Thyroid gland (tissue), 4 donors: ENCODE data around the gene ZBTB32. TPM values are rescaled to one million over a fixed set of nuclear protein-coding genes. Genes with fewer than 3 reads are reported as not detected.
"Not testable (repeated sequence)": the region's sequence is repeated elsewhere in the genome, so short reads cannot be mapped to it uniquely, and the experiment has no call there.

Experiments
- DNase-seq, 2 donors: peaks; one replicate each; pipeline ENCODE4 v3.0.0-alpha.2; 2019
- H3K27ac ChIP-seq, 3 donors: fragments of 200-600 bp; sonication (generic); 1 replicate in 2 of 3; 2 replicates in 1 of 3; pipeline ENCODE4 v1.5.1; 2016 to 2019; ENCODE audit warnings: mild to moderate bottlenecking in 1 of 3, moderate library complexity in 1 of 3
- H3K27me3 ChIP-seq: fragments of 200-600 bp; sonication (generic); one replicate; pipeline ENCODE4 v1.5.1; 2019
- H3K36me3 ChIP-seq, 2 donors: fragments of 200-600 bp; sonication (generic); one replicate each; pipeline ENCODE4 v1.5.1; 2016 to 2019
- H3K4me1 ChIP-seq, 2 donors: fragments of 200-600 bp; sonication (generic); one replicate each; pipeline ENCODE4 v1.5.1; 2017 to 2019
- H3K4me3 ChIP-seq, 3 donors: fragments of 200-600 bp; sonication (generic); replicated peaks in 1 of 3; 1 replicate in 2 of 3; 2 replicates in 1 of 3; pipeline ENCODE4 v1.5.1; 2016; ENCODE audit warnings: mild to moderate bottlenecking in 1 of 3
- H3K9me3 ChIP-seq: fragments of 200-600 bp; sonication (generic); one replicate; pipeline ENCODE4 v1.5.1; 2017
- CTCF ChIP-seq, 6 experiments: fragments of 200-600 bp in 3 of 6; fragments of 450-650 bp in 3 of 6; sonication (generic) in 3 of 6; IDR thresholded peaks; one replicate each; pipeline ENCODE4 v1.5.1; 2016 to 2019; ENCODE audit warnings: antibody characterized with exemption in 6 of 6, mild to moderate bottlenecking in 2 of 6, inconsistent platforms in 1 of 6, moderate library complexity in 1 of 6
- POLR2A ChIP-seq, 2 donors: fragments of 450-650 bp; IDR thresholded peaks; one replicate each; pipeline ENCODE4 v1.6.1; 2017; ENCODE audit warnings: antibody characterized with exemption in 2 of 2, mild to moderate bottlenecking in 2 of 2, moderate library complexity in 1 of 2
- WGBS, 2 donors: methylation state at CpG; one replicate each; pipeline ENCODE4 v1.1.5; 2017; 5-methylcytosine and 5-hydroxymethylcytosine counted together
- intact Hi-C: fragments of 100-400 bp; cut with DNase I; formaldehyde crosslinking; loops from one replicate; pipeline ENCODE4 v1.15.1; 2023
- total RNA-seq, 4 donors: library from RNA; depleted of rRNA; stranded (reverse); fragments of >200 nt; gene quantifications; one replicate each; pipeline ENCODE4 v1.2.3, GENCODE V29; 2016

The ZBTB32 gene
- total RNA-seq, 4 donors from 2014 or later, result not detected

DNA sequence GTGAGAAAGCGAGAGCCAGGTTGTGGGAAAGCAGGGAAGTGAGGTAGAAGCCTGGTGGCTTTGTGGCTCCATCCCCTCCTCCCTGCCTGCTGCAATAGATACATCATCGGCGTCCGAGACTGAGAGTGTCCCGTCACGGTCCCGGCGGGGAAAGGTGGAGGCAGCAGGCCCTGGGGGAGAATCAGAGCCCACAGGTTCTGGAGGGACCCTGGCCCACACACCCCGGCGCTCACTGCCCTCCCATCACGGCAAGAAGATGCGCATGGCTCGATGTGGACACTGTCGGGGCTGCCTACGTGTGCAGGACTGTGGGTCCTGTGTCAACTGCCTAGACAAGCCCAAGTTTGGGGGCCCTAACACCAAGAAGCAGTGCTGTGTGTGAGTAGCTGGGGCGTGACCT is 18.5 kb downstream of the ZBTB32 start:
- Histone ChIP-seq H3K27ac (no peak overlapping the region), H3K9me3 (no peaks in the 10 kb centered on the region), H3K27me3 (no peaks in the 10 kb centered on the region), H3K36me3 (peaks cover 67% of the 10 kb centered on the region in 2 donors), H3K4me3 (no peak overlapping the region), H3K4me1 (peaks cover 8 to 13% of the 10 kb centered on the region in 2 donors)
- intact Hi-C loops, result no loop called here
- WGBS, 2 donors, result 90 to 91% methylated on average over 14 to 15 of the region's 16 CpGs
- TF ChIP-seq POLR2A (IDR thresholded peaks at IDR 0.05), result no peak
- no peak for TF ChIP-seq CTCF (IDR thresholded peaks at IDR 0.05)
- no peak for DNase-seq

DNA sequence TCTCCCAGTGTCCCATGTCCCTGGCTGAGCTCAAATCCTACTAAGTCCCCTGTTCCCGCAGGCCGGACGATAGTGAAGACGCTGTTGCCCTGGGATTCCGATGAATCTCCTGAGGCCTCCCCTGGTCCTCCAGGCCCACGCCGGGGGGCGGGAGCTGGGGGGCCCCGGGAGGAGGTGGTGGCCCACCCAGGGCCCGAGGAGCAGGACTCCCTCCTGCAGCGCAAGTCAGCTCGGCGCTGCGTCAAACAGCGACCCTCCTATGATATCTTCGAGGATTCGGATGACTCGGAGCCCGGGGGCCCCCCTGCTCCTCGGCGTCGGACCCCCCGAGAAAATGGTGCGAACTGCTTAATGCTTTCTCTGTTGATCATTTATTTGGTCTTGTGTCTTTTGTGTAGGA is 19.3 kb downstream of the ZBTB32 start:
- Histone ChIP-seq H3K36me3 (peaks cover 75% of the 10 kb centered on the region in 2 donors), H3K27ac (no peak overlapping the region), H3K9me3 (no peaks in the 10 kb centered on the region), H3K4me3 (no peak overlapping the region), H3K27me3 (no peaks in the 10 kb centered on the region), H3K4me1 (peaks cover 7 to 12% of the 10 kb centered on the region in 2 donors)
- DNase-seq, result no peak
- intact Hi-C loops, result no loop called here
- no peak for TF ChIP-seq CTCF (IDR thresholded peaks at IDR 0.05)
- TF ChIP-seq POLR2A (IDR thresholded peaks at IDR 0.05), result no peak
- WGBS, 2 donors, result 95 to 97% methylated on average over 23 to 24 of the region's 24 CpGs

DNA sequence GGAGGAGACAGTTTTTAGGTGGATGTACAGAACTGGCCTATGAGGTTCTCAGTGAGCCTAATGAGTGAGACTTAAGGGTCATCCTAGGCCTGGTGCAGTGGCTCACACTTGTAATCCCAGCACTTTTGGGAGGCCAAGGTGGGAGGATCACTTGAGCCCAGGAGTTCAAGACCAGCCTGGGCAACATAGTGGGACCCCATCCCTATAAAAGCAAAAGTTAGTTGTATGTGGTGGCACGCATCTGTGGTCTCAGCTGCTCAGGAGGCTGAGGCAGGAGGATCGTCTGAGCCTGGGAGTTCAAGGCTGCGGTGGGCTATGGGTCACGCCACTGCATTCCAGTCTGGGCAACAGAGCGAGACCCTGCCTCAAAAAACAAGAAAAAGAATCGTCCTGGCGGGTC is 19.8 kb downstream of the ZBTB32 start:
- WGBS, 2 donors, result 94 to 96% methylated on average over 7 of the region's 7 CpGs
- H3K27ac ChIP-seq, H3K9me3 ChIP-seq, DNase-seq, H3K4me3 ChIP-seq, H3K4me1 ChIP-seq, intact Hi-C loops, H3K27me3 ChIP-seq: not testable (repeated sequence)
- peaks cover 79 to 80% of the 10 kb centered on the region in 2 donors for H3K36me3 ChIP-seq

DNA sequence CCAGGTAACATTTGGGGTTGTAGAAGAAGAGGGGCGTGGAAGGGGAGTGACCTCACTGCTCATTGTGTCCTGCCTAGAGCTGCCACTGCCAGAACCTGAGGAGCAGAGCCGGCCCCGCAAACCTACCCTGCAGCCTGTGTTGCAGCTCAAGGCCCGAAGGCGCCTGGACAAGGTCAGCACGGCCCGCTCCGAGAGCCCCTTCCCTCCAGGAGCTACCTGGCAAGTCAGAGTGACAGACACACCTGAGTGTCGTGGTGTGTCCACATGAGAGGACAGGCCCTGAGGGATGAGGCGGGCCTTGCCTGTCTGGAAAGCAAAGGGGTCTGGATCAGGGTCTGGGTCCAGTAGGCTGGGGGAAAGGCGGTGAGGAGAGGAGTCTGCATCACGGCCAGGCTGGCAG is 20.2 kb downstream of the ZBTB32 start:
- intact Hi-C loops, result no loop called here
- peaks cover 0 to 3% of the 10 kb centered on the region in 2 donors for H3K4me1 ChIP-seq
- H3K9me3 ChIP-seq, result no peaks in the 10 kb centered on the region
- H3K4me3 ChIP-seq, result no peak overlapping the region
- WGBS, 2 donors, result 93 to 96% methylated on average over 12 of the region's 12 CpGs
- peaks cover 84% of the 10 kb centered on the region in 2 donors for H3K36me3 ChIP-seq
- H3K27ac ChIP-seq, result no peak overlapping the region
- DNase-seq, result no peak
- TF ChIP-seq CTCF (IDR thresholded peaks at IDR 0.05) (no peak), POLR2A (IDR thresholded peaks at IDR 0.05) (no peak)
- no peaks in the 10 kb centered on the region for H3K27me3 ChIP-seq

DNA sequence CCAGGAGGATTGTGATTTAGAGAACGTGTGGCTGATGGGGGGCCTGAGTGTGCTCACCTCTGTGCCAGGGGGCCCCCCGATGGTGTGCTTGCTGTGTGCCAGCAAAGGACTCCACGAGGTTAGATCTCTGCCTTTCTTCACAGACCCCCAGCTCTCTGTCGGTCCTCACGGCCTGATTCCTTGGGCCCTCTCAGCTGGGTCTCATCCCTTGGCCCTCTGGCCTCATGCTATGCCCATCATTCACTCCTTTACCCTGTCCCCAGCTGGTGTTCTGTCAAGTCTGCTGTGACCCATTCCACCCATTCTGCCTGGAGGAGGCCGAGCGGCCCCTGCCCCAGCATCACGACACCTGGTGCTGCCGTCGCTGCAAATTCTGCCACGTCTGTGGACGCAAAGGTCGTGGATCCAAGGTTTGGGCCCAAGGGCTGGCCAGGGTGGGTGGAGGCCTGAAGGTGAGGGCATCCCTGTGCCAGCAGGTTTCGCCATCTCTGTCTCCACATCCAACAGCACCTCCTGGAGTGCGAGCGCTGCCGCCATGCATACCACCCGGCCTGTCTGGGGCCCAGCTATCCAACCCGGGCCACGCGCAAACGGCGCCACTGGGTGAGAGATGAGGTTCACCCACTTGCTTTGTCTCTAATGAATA is 21.0 kb downstream of the ZBTB32 start:
- no peak overlapping the region for H3K4me3 ChIP-seq
- no peaks in the 10 kb centered on the region for H3K4me1 ChIP-seq
- WGBS, 2 donors, result 95% methylated on average over 22 to 23 of the region's 23 CpGs
- intact Hi-C loops, result no loop called here
- peaks cover 91 to 92% of the 10 kb centered on the region in 2 donors for H3K36me3 ChIP-seq
- H3K27ac ChIP-seq, result no peak overlapping the region
- H3K27me3 ChIP-seq, result no peaks in the 10 kb centered on the region
- DNase-seq, result no peak
- TF ChIP-seq POLR2A (IDR thresholded peaks at IDR 0.05), result no peak
- no peak for TF ChIP-seq CTCF (IDR thresholded peaks at IDR 0.05)
- no peaks in the 10 kb centered on the region for H3K9me3 ChIP-seq
